GOT3 (cell line): ENCODE measurements around the gene NLGN1.
"Not testable (repeated sequence)": the region's sequence is repeated elsewhere in the genome, so short reads cannot be mapped to it uniquely, and the experiment has no call there.

Experiments
- DNase-seq: peaks from one replicate; lab custom pipeline; 2025; ENCODE audit warnings: mixed read lengths; lab: John Stamatoyannopoulos, UW

NLGN1 gene

DNA sequence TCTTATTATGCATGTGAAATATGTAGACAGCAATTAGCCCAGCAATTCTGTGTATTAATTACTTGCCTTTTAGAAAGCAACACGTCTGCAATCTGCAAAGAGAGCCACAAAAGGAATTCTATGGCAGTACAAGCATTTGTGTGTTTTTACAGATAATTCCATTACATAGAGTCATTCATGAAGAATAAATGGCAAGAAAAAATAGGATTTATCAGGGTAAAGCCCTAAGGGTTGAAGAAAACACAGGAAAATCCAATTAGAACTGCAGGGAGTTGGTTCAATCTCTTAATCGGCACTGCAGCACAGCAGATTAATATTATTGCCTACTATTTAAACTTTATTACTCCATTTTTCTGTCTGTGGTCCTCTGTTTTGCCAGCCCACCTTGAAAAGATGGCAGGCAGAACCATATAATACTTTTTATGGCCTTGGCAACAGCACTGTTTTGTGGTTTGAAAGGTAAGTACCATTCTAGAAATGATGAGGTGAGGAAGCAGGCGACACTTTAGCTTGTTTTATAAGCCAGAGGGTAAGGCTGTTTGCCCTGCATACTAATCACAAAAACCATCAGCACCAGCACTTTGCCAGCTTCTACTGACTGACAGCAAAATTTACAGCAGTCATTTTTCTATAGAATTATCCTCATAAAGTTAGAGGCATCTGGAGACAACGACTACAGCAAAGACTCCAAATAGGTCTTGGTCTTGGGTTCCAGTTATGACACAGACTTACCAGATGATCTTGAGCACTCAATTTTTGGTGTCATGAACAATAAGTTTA, 823.4 kb downstream of the NLGN1 start:
- no peak for DNase-seq

DNA sequence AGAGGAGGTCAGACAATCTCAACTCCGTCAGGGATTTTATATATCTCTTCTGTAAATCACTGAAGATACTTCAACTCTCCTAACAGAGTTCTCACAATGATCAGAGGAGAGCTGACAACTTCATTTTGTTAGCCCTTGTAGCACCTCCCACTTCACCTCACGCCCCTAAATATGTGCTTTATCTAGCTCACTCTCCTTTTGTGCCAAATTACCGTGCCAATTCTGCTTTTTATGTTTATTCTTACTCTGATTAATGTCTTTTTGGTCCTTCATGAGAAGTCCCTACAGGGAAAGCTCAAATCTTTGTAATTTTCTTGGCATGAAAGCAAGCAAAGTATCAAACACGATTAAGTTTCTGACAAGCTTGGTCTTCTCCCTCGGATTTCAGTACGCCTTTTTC, 825.5 kb downstream of the NLGN1 start:
- no peak for DNase-seq

DNA sequence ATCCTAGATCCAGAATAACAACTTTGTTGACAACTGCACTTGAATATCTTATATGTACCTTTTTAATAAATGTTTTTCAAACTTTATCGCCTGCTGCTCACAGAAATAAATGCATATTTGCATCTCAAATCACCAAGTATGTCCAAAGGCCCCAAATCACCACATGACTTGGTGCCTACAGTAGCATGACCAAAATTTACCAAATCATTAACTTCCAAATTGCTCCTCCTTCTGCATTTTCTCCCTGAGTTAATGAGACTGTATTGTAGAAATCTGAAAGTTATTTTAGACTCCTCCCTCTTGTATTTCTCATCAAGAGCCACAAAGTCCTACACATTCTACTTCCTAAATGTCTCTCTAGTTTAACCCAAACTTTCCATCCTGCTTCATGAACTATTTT, 826.1 kb downstream of the NLGN1 start:
- no peak for DNase-seq

DNA sequence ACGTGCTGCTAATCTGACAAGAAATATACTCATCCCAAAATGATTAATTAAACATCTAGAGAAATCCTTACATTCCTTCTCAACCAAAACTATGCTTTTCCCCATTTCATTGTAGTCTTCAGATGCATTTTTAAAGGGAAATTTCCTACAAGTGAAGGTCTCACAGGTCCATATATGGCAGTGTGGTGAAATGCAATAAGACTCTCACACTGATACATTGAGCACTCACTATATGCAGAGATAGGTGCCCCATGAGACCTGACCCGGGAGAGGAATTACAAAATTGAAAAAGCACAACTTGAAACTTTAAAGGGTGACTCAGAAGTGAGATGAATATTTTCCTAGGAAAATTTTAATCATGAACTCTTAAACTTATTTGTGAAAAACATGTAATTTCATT, 832.4 kb downstream of the NLGN1 start:
- DNase-seq, result no peak

- DNase-seq, result not testable (repeated sequence)
Measured at GRCh38 chr3:174232028-174232657, 834.6 kb downstream of the NLGN1 start.

GRCh38 chr3:174232658-174233429, 835.3 kb downstream of the NLGN1 start:
- DNase-seq, result no peak

- no peak for DNase-seq
Measured at GRCh38 chr3:174233511-174233910, 836.0 kb downstream of the NLGN1 start.

DNA sequence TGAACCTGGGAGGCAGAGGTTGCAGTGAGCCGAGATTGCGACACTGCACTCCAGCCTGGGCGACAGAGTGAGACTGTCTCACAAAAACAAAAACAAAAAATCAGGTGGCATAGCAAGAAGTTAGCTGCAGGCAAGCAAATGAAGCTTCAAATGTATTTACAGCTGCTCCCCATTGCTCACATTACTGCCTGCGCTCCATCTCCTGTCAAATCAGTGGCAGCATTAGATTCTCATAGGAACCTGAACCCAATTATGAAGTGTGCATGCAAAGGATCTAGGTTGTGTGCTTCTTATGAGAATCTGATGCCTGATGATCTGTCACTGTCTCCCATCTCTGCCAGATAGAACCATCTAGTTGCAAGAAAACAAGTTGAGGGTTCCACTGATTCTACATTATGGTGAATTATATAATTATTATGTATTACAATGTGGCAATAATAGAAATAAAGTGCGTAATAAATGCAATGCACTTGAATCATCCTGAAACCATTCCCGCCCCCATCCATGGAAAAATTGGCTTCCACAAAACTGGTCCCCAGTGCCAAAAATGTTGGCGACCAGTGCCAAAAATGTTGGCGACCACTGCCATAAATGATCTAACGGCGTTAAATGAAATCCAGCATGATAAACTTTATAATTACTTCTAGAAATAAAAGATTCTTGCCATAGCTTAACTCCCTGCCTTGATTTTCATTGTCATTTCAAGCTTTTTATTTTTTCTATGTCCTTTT, 844.9 kb downstream of the NLGN1 start:
- no peak for DNase-seq

- DNase-seq, result no peak
Measured at GRCh38 chr3:174243171-174243570, 845.6 kb downstream of the NLGN1 start.

GRCh38 chr3:174247687-174248152, 850.2 kb downstream of the NLGN1 start:
- no peak for DNase-seq

DNA sequence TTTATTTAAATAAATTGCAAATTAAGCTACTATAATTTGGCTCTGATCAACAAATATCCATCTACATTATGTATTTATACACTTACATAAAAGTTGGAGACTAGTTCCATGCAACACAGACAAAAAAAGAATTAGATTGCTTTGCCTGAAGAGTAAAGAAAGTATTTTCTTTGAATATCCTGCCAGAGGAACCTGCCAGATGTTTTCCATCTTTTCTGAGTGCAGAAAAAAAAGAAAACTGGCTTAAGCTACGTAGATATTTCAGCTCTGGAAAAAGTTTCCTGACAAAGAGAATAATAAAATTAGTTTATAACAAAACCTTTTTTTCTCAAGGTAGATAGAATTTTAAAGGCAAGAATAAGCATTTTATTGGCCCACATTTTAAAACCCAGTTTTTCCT, 854.1 kb downstream of the NLGN1 start:
- no peak for DNase-seq

DNA sequence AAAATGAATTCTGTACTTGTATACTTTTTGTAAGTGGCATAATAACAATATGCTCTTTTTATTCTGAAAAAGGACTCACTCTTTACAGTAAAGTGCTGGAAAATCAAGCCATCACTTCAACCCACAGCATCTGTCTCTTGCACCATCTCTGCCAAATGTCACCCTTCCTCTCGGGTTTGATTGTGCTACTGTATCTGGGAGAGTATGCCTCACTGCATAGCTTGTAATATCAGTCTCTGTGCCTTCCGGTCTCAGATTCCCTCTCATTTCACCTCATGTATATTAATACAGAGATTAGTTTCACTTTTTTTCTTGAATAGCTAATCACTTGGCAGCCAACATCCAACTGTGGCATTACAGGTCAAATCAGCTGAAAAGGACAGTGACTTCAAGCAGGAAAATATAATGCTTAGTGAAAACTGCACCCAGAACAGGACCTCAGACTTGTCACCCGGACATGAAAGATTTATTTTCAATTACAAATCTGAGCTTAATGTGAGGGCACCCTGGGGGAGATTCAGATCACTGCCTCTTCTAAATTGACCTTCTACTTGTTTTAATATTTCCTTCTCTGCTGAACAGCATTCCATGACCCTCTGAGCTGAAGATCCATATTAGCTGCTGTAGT, 855.8 kb downstream of the NLGN1 start:
- no peak for DNase-seq

- no peak for DNase-seq
Measured at GRCh38 chr3:174253940-174254339, 856.4 kb downstream of the NLGN1 start.

DNA sequence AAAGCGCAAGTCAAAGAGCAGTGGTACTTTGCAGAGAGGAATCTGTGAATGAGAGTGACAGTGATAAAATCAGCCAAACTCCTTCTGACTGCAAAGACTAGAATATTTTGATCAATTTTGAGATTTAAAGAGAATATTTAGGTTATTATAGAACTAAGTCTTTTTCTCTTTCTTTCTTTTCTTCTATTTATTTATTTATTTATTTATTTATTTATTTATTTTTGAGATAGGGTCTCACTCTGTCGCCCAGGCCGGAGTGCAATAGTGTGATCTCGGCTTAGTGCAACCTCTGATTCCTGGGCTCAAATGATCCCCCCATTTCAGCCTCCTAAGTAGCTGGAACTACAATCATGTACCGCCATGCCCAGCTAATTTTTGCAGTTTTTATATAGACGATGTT, 857.9 kb downstream of the NLGN1 start:
- DNase-seq, result no peak

DNA sequence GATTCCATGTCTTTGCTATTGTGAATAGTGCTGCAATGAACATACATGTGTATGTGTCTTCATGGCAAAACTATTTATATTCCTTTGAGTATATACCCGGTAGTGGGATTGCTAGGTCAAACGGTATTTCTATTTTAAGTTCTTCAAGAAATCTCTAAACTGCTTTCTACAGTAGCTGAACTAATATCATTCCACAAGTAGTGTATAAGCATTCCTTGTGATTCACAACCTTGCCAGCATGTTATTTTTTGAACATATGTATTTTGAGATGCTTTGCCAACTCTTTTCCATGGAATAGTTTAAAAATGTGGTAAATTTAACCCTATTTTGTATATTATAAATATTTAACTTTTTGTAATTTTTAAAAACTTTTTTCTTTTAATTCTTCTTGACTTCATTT, 868.9 kb downstream of the NLGN1 start:
- no peak for DNase-seq

GRCh38 chr3:174268061-174268460, 870.5 kb downstream of the NLGN1 start:
- no peak for DNase-seq

DNA sequence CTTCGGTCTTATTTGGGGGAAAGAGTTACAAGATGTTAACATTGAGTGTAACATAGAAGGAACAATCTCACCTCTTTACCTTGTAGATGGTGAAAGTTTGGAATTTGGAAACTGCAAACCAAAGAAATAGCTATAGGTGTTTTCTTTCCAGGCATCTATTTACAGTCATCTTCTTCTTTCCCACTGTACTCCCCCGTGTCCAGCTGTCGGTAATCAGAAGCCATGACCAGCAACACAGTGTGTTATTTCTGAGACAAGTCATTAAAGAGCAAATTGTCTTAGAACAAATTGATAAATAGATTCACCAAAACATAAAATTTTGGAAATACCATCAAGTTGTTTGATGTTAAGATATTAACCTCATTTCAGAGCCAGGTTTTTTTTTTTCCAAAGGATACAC, 871.0 kb downstream of the NLGN1 start:
- DNase-seq, result no peak

DNA sequence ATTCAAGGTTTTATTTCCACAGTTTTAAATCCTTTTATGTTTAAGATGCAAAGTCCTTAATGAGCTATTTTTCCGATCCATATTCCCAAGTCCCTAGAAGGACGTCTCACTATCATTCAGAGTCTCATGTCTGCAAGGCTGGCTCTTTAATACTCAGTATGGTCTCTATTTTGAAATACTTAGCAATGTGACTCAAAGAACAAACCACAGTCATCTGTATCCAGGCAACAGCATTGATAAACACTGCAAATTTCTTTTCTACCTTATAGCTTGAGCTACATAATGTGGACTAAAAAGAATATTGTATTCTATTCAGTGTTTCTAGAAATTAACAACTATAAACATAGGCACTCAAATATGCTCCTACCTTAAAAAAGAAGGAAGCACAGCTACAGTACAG, 873.3 kb downstream of the NLGN1 start:
- no peak for DNase-seq

DNA sequence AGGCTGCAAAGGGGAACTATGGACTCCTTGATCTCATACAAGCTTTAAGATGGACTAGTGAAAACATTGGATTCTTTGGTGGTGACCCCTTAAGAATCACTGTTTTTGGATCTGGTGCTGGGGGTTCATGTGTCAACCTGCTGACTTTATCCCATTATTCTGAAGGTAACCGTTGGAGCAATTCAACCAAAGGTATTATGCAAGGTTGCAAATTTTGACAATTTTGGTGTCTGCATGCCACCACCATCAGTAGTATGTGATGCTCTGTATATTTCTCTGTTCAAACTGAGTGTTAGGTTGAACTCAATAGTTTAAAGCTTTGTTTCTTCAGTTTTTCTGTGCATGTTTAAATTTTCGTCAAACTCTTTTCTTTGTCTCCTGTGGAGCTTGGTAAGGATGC, 877.8 kb downstream of the NLGN1 start:
- DNase-seq, result no peak

DNA sequence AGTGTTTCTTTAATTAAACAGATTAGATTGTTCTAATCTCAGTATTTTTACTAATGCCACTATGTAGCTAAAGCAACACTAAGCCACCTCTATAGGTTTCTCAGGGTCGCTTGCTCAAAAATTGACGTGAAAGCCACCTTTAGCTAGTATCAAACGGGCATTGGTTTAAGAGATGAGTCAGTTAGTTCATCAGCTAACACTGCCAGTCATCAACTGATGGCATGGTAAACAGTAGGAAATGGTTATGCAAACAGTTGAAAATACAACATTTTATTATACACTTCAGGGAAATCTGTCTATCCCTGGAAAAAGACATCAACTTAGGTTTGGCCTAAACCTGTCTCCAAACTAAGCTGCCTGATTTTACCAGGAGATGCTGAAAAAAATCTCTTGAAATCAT, 879.3 kb downstream of the NLGN1 start:
- no peak for DNase-seq

DNA sequence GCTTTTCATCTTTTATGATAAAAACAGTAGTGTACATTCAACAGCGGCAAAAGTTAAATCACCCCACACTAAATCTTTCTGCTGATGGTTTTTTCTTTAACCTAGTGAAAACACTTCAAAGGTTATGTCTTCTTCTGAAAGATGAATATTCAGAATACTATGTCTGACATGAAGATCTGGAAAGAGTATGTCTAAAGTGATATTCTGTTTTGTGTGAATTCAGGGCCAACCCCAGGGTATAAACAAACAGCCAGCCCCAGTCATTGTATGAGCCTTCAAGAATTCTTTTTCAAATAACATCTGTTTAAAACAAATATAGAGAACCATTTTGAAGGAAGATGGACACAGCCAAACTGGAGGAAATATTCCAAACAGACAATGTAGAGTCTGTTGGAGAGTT, 880.5 kb downstream of the NLGN1 start:
- no peak for DNase-seq

DNA sequence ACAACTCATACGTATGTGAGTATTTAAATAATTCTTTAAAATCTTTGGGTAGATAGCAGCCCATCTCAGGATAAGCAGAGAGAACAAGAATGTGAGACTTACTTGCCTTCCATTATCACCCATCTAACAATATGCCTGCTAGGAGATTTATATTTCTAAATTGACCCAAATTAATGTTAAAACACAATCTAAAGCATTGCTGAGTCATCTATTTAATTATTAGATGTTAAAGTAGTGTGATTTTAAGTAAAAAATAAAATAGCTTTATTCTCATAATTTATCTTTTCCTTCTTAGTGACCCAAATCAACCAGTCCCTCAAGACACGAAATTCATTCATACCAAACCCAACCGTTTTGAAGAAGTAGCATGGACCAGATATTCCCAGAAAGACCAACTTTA, 882.6 kb downstream of the NLGN1 start:
- DNase-seq, result no peak
